Astrocyte of the cerebellum (primary cell): Measurements from ENCODE around the gene ANGPT4.
"Not testable (repeated sequence)": the region's sequence is repeated elsewhere in the genome, so short reads cannot be mapped to it uniquely, and the experiment has no call there.

ENCODE experiments used
- DNase-seq: peaks from one replicate; pipeline ENCODE4 v3.0.0-alpha.2; 2011; ENCODE audit warnings: low read depth
- H3K4me3 ChIP-seq: 2 replicates; pipeline ENCODE4 v1.5.1; 2011; ENCODE audit warnings: mild to moderate bottlenecking, low read depth, low read length, moderate library complexity
- CTCF ChIP-seq: IDR thresholded peaks from 2 replicates; pipeline ENCODE4 v1.5.1; 2012; ENCODE audit warnings: low read length, low read depth, moderate library complexity, mild to moderate bottlenecking; ENCODE audit errors: missing control alignments
- in situ Hi-C: cut with HindIII; loops from 2 replicates; pipeline ENCODE4 v1.10.0; 2017; ENCODE audit warnings: low sequenced_read_pairs

ANGPT4 gene

GRCh38 chr20:904039-904545 lies 12.0 kb downstream of the ANGPT4 start:
- TF ChIP-seq CTCF: no peak
- in situ Hi-C loops: no loop called here
- no peak for DNase-seq
- no peak overlapping the region for H3K4me3 ChIP-seq

GRCh38 chr20:897436-897835 lies 18.7 kb downstream of the ANGPT4 start:
- in situ Hi-C loops, DNase-seq: not testable (repeated sequence)

GRCh38 chr20:896501-897025 lies 19.6 kb downstream of the ANGPT4 start:
- no peak overlapping the region for H3K4me3 ChIP-seq
- in situ Hi-C loops: no loop called here
- no peak for TF ChIP-seq CTCF
- DNase-seq: no peak

More at GRCh38 chr20:897436-897835, 18.7 kb downstream of the ANGPT4 start:
- not testable (repeated sequence) for H3K4me3 ChIP-seq

GRCh38 chr20:892371-892770 lies 23.8 kb downstream of the ANGPT4 start:
- not testable (repeated sequence) for DNase-seq, H3K4me3 ChIP-seq
- in situ Hi-C loops: loop anchor here (5.0 kb wide), 1 partner anchor 55 kb away; no protein-coding TSS in a partner anchor

GRCh38 chr20:891706-892080 lies 24.4 kb downstream of the ANGPT4 start:
- no peak overlapping the region for H3K4me3 ChIP-seq
- in situ Hi-C loops: loop anchor here (5.0 kb wide), 1 partner anchor 56 kb away; no protein-coding TSS in a partner anchor

GRCh38 chr20:891058-891705 lies 25.0 kb downstream of the ANGPT4 start:
- in situ Hi-C loops: loop anchor here (5.0 kb wide), 1 partner anchor 56 kb away; no protein-coding TSS in a partner anchor
- no peak for TF ChIP-seq CTCF
- H3K4me3 ChIP-seq: no peak overlapping the region
- peak; percentile 38 for DNase-seq

More at GRCh38 chr20:891706-892080, 24.4 kb downstream of the ANGPT4 start:
- TF ChIP-seq CTCF: no peak
- DNase-seq: peak; percentile 52

- H3K4me3 ChIP-seq: no peak overlapping the region
- no peak for TF ChIP-seq CTCF
- no peak for DNase-seq
- in situ Hi-C loops: loop anchor here (5.0 kb wide), 1 partner anchor 57 kb away; no protein-coding TSS in a partner anchor
Observed at GRCh38 chr20:890666-891057, 25.5 kb downstream of the ANGPT4 start.
